HEK293 (cell line): ENCODE results near the gene METTL24.

Experiments
- CTCF ChIA-PET: fragments of 350-600 bp; formaldehyde crosslinking; extraction: SDS; loops from one replicate; lab custom pipeline; 2021; ENCODE audit warnings: antibody characterized with exemption; lab: Yijun Ruan, JAX
- POLR2A ChIA-PET: fragments of 300-600 bp; formaldehyde crosslinking; extraction: SDS; loops from one replicate; lab custom pipeline; 2020; ENCODE audit warnings: antibody characterized with exemption, inconsistent platforms; lab: Yijun Ruan, JAX
- H3K27ac ChIP-seq: fragments of 200-500 bp; sonication (Bioruptor generic); 2 replicates; pipeline ENCODE4 v1.5.1; 2014; ENCODE audit warnings: low read depth, low read length, control low read depth, inconsistent platforms; ENCODE audit errors: extremely low read depth
- H3K36me3 ChIP-seq, 2 experiments: fragments of 200-500 bp in 1 of 2; sonication (Bioruptor generic) in 1 of 2; 1 replicate in 1 of 2; 2 replicates in 1 of 2; pipeline ENCODE4 v1.5.1; 2014 to 2017; ENCODE audit warnings: inconsistent platforms in 2 of 2, low read length in 2 of 2; ENCODE audit not compliant: control insufficient read depth in 2 of 2, insufficient read depth in 1 of 2
- H3K4me1 ChIP-seq: fragments of 200-500 bp; sonication (Bioruptor generic); 2 replicates; pipeline ENCODE4 v1.5.1; 2014; ENCODE audit warnings: mild to moderate bottlenecking, low read length, inconsistent platforms; ENCODE audit not compliant: control insufficient read depth, insufficient read depth
- H3K4me3 ChIP-seq: 2 replicates; pipeline ENCODE4 v1.5.1; 2011; ENCODE audit warnings: low read depth, mild to moderate bottlenecking, control low read depth, low read length, moderate library complexity
- H3K9me3 ChIP-seq: fragments of 200-500 bp; sonication (Bioruptor generic); 2 replicates; pipeline ENCODE4 v1.5.1; 2014; ENCODE audit warnings: low read depth, low read length, inconsistent platforms; ENCODE audit not compliant: control insufficient read depth, insufficient read depth
- AEBP2 ChIP-seq: fragments of 450-650 bp; formaldehyde crosslinking; IDR thresholded peaks from 2 replicates; pipeline ENCODE4 v1.5.1; 2016; ENCODE audit warnings: missing biosample characterization, missing genetic modification characterization, borderline replicate concordance
- CTCF ChIP-seq: fragments of 450-650 bp; formaldehyde crosslinking; IDR thresholded peaks from 2 replicates; pipeline ENCODE4 v1.5.1; 2016; ENCODE audit warnings: missing biosample characterization, missing genetic modification characterization
- GFI1B ChIP-seq: fragments of 450-650 bp; formaldehyde crosslinking; IDR thresholded peaks from 2 replicates; pipeline ENCODE4 v1.5.1; 2016; ENCODE audit warnings: missing biosample characterization, missing genetic modification characterization
- GLI2 ChIP-seq: fragments of 450-650 bp; formaldehyde crosslinking; IDR thresholded peaks from 2 replicates; pipeline ENCODE4; 2017; ENCODE audit warnings: missing biosample characterization, missing genetic modification characterization, low read depth, borderline replicate concordance
- HOXD13 ChIP-seq: sonication (generic); formaldehyde crosslinking; IDR thresholded peaks from 2 replicates; pipeline ENCODE4 v1.8.0; 2022; ENCODE audit warnings: missing genetic modification reagents, borderline replicate concordance
- KLF16 ChIP-seq: fragments of 450-650 bp; formaldehyde crosslinking; IDR thresholded peaks from 2 replicates; pipeline ENCODE4 v1.5.1; 2017; ENCODE audit warnings: missing biosample characterization, missing genetic modification characterization
- KLF9 ChIP-seq: fragments of 450-650 bp; formaldehyde crosslinking; IDR thresholded peaks from 2 replicates; pipeline ENCODE4 v1.5.1; 2016; ENCODE audit warnings: missing biosample characterization, missing genetic modification characterization, low read depth
- SALL2 ChIP-seq: fragments of 450-650 bp; formaldehyde crosslinking; IDR thresholded peaks from 2 replicates; pipeline ENCODE4 v1.5.0; 2017; ENCODE audit warnings: missing biosample characterization, mild to moderate bottlenecking, missing genetic modification characterization, borderline replicate concordance
- TSHZ1 ChIP-seq: fragments of 450-650 bp; formaldehyde crosslinking; IDR thresholded peaks from 2 replicates; pipeline ENCODE4 v1.5.1; 2016; ENCODE audit warnings: missing biosample characterization, missing genetic modification characterization, borderline replicate concordance
- ZFP37 ChIP-seq: fragments of 450-650 bp; formaldehyde crosslinking; IDR thresholded peaks from 2 replicates; pipeline ENCODE4 v1.5.1; 2016; ENCODE audit warnings: missing biosample characterization, missing genetic modification characterization
- ZNF112 ChIP-seq: fragments of 450-650 bp; formaldehyde crosslinking; IDR thresholded peaks from 2 replicates; pipeline ENCODE4 v1.5.0; 2017; ENCODE audit warnings: missing biosample characterization, missing genetic modification characterization
- ZNF146 ChIP-seq: fragments of 450-650 bp; formaldehyde crosslinking; IDR thresholded peaks from 2 replicates; pipeline ENCODE4 v1.5.1; 2016; ENCODE audit warnings: missing biosample characterization, missing genetic modification characterization
- ZNF174 ChIP-seq: fragments of 450-650 bp; formaldehyde crosslinking; IDR thresholded peaks from 2 replicates; pipeline ENCODE4 v1.5.0; 2017; ENCODE audit warnings: missing biosample characterization, mild to moderate bottlenecking, missing genetic modification characterization
- ZNF221 ChIP-seq: fragments of 450-650 bp; formaldehyde crosslinking; IDR thresholded peaks from 2 replicates; pipeline ENCODE4 v1.5.1; 2017; ENCODE audit warnings: missing biosample characterization, missing genetic modification characterization, borderline replicate concordance
- ZNF266 ChIP-seq: fragments of 450-650 bp; formaldehyde crosslinking; IDR thresholded peaks from 2 replicates; pipeline ENCODE4 v1.5.1; 2016; ENCODE audit warnings: missing biosample characterization, missing genetic modification characterization, low read depth
- ZNF366 ChIP-seq: fragments of 450-650 bp; formaldehyde crosslinking; conservative IDR thresholded peaks from 2 replicates; pipeline ENCODE4 v1.5.1; 2016; ENCODE audit warnings: missing biosample characterization, missing genetic modification characterization
- ZNF398 ChIP-seq: fragments of 450-650 bp; formaldehyde crosslinking; IDR thresholded peaks from 2 replicates; pipeline ENCODE4 v1.5.1; 2017; ENCODE audit warnings: missing biosample characterization, missing genetic modification characterization
- ZNF426 ChIP-seq: fragments of 450-650 bp; formaldehyde crosslinking; IDR thresholded peaks from 2 replicates; pipeline ENCODE4 v1.5.1; 2017; ENCODE audit warnings: missing biosample characterization, missing genetic modification characterization, mild to moderate bottlenecking, inconsistent platforms, moderate library complexity
- ZNF529 ChIP-seq: fragments of 450-650 bp; formaldehyde crosslinking; IDR thresholded peaks from 2 replicates; pipeline ENCODE4 v1.5.1; 2017; ENCODE audit warnings: missing genetic modification characterization, missing biosample characterization; ENCODE audit not compliant: insufficient replicate concordance
- ZNF548 ChIP-seq: fragments of 450-650 bp; formaldehyde crosslinking; IDR thresholded peaks from 2 replicates; pipeline ENCODE4 v1.5.1; 2016; ENCODE audit warnings: missing biosample characterization, missing genetic modification characterization
- ZNF560 ChIP-seq: fragments of 450-650 bp; formaldehyde crosslinking; IDR thresholded peaks from 2 replicates; pipeline ENCODE4 v1.5.1; 2017; ENCODE audit warnings: missing biosample characterization, missing genetic modification characterization, borderline replicate concordance
- ZNF596 ChIP-seq: fragments of 450-650 bp; IDR thresholded peaks from 2 replicates; pipeline ENCODE4 v1.5.0; 2018; ENCODE audit warnings: missing biosample characterization, mild to moderate bottlenecking, missing genetic modification characterization, moderate library complexity
- ZNF768 ChIP-seq: fragments of 450-650 bp; formaldehyde crosslinking; IDR thresholded peaks from 2 replicates; pipeline ENCODE4 v1.5.1; 2018; ENCODE audit warnings: missing biosample characterization, mild to moderate bottlenecking, missing genetic modification characterization
- ZXDB ChIP-seq: fragments of 450-650 bp; formaldehyde crosslinking; IDR thresholded peaks from 2 replicates; pipeline ENCODE4 v1.5.1; 2016; ENCODE audit warnings: missing biosample characterization, missing genetic modification characterization

METTL24 gene

GRCh38 chr6:110285306-110286060 lies 72.7 kb downstream of the METTL24 start (continued):
- TF ChIP-seq AEBP2 (tag by site-specific recombination) (no peak), TSHZ1 (tag by site-specific recombination) (no peak), ZNF768 (tag by site-specific recombination) (no peak), ZFP37 (tag by site-specific recombination) (no peak), ZNF221 (tag by site-specific recombination) (no peak), ZNF596 (tag by site-specific recombination) (no peak), ZNF146 (tag by site-specific recombination) (no peak)

GRCh38 chr6:110284855-110285254 lies 73.3 kb downstream of the METTL24 start:
- Histone ChIP-seq H3K9me3 (no peaks in the 10 kb centered on the region), H3K4me3 (no peak overlapping the region), H3K36me3 (no peaks in the 10 kb centered on the region), H3K27ac (no peak overlapping the region), H3K4me1 (no peaks in the 10 kb centered on the region)
- TF ChIP-seq ZNF529 (tag by site-specific recombination) (no peak), ZNF266 (tag by site-specific recombination) (no peak), ZNF112 (tag by site-specific recombination) (no peak), HOXD13 (CRISPR knock-in tag) (no peak), ZNF560 (tag by site-specific recombination) (no peak), ZNF174 (tag by site-specific recombination) (no peak), GFI1B (tag by site-specific recombination) (no peak)
- ChIA-PET CTCF (interaction anchor here (0.6 kb wide), 1 partner anchor 82 kb away, joined by 3 read pairs; no protein-coding TSS in a partner anchor), POLR2A (no interaction called here)

GRCh38 chr6:110283657-110284056 lies 74.5 kb downstream of the METTL24 start:
- Histone ChIP-seq H3K9me3 (no peaks in the 10 kb centered on the region), H3K4me1 (no peaks in the 10 kb centered on the region), H3K4me3 (no peak overlapping the region), H3K27ac (no peak overlapping the region), H3K36me3 (no peaks in the 10 kb centered on the region)
- ChIA-PET CTCF (interaction anchor here (0.6 kb wide), 2 partner anchors 55 to 58 kb away, joined by 3 to 4 read pairs; no protein-coding TSS in a partner anchor), POLR2A (no interaction called here)
- TF ChIP-seq SALL2 (tag by site-specific recombination) (no peak), CTCF (no peak), ZNF426 (tag by site-specific recombination) (no peak), ZNF548 (tag by site-specific recombination) (no peak), GFI1B (tag by site-specific recombination) (no peak), ZNF366 (tag by site-specific recombination) (no peak), ZNF398 (tag by site-specific recombination) (no peak), KLF16 (tag by site-specific recombination) (no peak), GLI2 (no peak), ZXDB (tag by site-specific recombination) (no peak), KLF9 (tag by site-specific recombination) (no peak), ZFP37 (tag by site-specific recombination) (no peak), ZNF266 (tag by site-specific recombination) (no peak)
